Type B pancreatic cell (in vitro differentiated cells): ENCODE measurements around the gene MRPS31. TPM values are rescaled to one million over a fixed set of nuclear protein-coding genes. Genes with fewer than 3 reads are reported as not detected.
A peak's percentile ranks its signal among the peaks of the same experiment; 100 is the strongest.

ENCODE experiments used
- DNase-seq: peaks from one replicate; pipeline ENCODE4 v3.0.0; 2021; ENCODE audit warnings: mixed read lengths; ENCODE audit not compliant: unreplicated experiment; ENCODE audit errors: extremely low spot score
- H3K27ac Mint-ChIP-seq: 2 replicates; pipeline ENCODE4 v1.8.0; 2021; ENCODE audit warnings: mild to moderate bottlenecking, mixed read lengths
- H3K27me3 Mint-ChIP-seq: 2 replicates; pipeline ENCODE4 v1.8.0; 2021; ENCODE audit warnings: mixed read lengths
- H3K36me3 Mint-ChIP-seq: 2 replicates; pipeline ENCODE4 v1.8.0; 2021; ENCODE audit warnings: mixed read lengths
- H3K4me1 Mint-ChIP-seq: one replicate; pipeline ENCODE4 v1.8.0; 2021; ENCODE audit warnings: mixed read lengths; ENCODE audit not compliant: unreplicated experiment
- H3K4me3 Mint-ChIP-seq: 2 replicates; pipeline ENCODE4 v1.8.0; 2021; ENCODE audit warnings: mild to moderate bottlenecking, mixed read lengths
- H3K9me3 Mint-ChIP-seq: 2 replicates; pipeline ENCODE4 v1.8.0; 2021; ENCODE audit warnings: mixed read lengths
- total RNA-seq: library from RNA; stranded (reverse); gene quantifications from 2 replicates; pipeline ENCODE4 v1.2.1, GENCODE V29; 2021; ENCODE audit warnings: low replicate concordance
- TF ChIP-seq, protein P1 (sequence below): fragments of 200-600 bp; sonication (generic); conservative IDR thresholded peaks from 2 replicates; pipeline ENCODE4 v1.5.0; 2021; ENCODE audit warnings: antibody characterized with exemption, mild to moderate bottlenecking

MRPS31 gene
- total RNA-seq, 1 donor from 2014 or later = 33.6 TPM

DNA sequence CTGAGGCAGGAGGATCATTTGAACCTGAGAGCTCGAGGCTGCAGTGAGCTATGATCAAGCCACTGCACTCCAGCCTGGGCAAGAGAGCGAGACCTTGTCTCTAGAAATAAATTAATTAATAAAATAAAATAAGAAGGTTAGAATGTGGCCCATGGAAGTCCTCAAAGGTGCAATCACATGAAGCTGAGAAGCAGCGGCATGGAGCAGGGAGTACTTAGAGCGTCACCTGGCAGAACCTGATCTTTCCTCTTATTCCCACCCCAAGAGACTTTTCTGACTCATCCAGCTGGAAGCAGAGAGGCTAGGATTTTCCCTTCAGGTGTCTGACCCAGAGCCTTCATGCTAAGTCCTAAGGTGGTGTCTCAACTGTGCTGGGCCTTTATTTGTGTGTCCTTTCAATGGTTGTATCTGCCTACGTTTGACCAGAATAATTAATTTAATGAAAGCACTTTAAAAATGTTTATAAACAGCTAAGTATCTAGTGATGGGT is 8.9 kb upstream of the MRPS31 start:
- DNase-seq = no peak
- Mint-ChIP-seq H3K36me3 (no peaks in the 10 kb centered on the region), H3K4me3 (no peak overlapping the region), H3K4me1 (peaks cover 9% of the 10 kb centered on the region), H3K27me3 (no peaks in the 10 kb centered on the region), H3K9me3 (no peaks in the 10 kb centered on the region), H3K27ac (no peak overlapping the region)
- TF ChIP-seq, protein P1, sequence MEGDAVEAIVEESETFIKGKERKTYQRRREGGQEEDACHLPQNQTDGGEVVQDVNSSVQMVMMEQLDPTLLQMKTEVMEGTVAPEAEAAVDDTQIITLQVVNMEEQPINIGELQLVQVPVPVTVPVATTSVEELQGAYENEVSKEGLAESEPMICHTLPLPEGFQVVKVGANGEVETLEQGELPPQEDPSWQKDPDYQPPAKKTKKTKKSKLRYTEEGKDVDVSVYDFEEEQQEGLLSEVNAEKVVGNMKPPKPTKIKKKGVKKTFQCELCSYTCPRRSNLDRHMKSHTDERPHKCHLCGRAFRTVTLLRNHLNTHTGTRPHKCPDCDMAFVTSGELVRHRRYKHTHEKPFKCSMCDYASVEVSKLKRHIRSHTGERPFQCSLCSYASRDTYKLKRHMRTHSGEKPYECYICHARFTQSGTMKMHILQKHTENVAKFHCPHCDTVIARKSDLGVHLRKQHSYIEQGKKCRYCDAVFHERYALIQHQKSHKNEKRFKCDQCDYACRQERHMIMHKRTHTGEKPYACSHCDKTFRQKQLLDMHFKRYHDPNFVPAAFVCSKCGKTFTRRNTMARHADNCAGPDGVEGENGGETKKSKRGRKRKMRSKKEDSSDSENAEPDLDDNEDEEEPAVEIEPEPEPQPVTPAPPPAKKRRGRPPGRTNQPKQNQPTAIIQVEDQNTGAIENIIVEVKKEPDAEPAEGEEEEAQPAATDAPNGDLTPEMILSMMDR = no peak

DNA sequence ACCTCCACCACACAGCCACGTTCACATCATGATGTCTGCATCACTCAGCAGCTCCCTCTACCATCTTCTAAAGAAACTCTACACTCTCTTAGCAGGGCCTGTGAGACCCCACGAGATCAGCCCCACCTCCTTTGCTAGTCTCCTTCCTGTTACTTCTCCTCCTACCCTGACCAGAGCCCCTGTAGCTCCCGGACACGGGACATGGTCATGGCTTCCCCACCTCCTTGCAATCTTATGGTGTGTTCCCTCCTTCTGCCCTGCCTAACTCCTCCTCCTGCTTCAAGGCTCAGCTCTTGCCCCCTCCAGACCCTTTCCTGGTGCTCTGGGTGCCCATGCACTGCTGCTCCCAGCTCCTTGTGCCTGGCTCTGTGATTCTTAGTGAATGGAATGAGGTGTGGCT is 8.1 kb upstream of the MRPS31 start:
- Mint-ChIP-seq H3K4me1 (peaks cover 9% of the 10 kb centered on the region), H3K4me3 (no peak overlapping the region), H3K36me3 (no peaks in the 10 kb centered on the region), H3K9me3 (no peaks in the 10 kb centered on the region), H3K27me3 (no peaks in the 10 kb centered on the region), H3K27ac (no peak overlapping the region)
- TF ChIP-seq, protein P1 = no peak
- no peak for DNase-seq

DNA sequence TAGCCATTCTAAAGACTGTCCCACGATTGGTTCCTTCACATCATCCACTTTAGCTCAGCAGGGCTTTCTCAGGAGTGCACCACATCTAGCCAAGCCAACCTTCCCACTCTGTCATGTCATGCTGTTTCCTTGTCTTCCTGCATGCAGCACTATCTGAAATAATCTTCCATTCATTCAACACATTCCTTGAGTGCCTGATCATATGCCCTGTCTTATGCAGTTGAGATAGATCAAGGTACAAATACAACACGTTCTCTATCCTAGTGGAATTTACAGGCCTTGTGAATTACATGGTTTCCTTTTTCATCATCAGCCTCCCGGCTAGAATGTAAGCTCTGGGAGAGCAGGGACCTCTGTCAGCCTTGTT is 6.8 kb upstream of the MRPS31 start:
- peaks cover 9% of the 10 kb centered on the region for H3K4me1 Mint-ChIP-seq
- no peak overlapping the region for H3K27ac Mint-ChIP-seq
- peak overlapping the region; percentile 26 for H3K4me3 Mint-ChIP-seq
- DNase-seq = no peak
- H3K27me3 Mint-ChIP-seq = no peaks in the 10 kb centered on the region
- H3K9me3 Mint-ChIP-seq = no peaks in the 10 kb centered on the region
- TF ChIP-seq, protein P1 = no peak
- H3K36me3 Mint-ChIP-seq = no peaks in the 10 kb centered on the region

DNA sequence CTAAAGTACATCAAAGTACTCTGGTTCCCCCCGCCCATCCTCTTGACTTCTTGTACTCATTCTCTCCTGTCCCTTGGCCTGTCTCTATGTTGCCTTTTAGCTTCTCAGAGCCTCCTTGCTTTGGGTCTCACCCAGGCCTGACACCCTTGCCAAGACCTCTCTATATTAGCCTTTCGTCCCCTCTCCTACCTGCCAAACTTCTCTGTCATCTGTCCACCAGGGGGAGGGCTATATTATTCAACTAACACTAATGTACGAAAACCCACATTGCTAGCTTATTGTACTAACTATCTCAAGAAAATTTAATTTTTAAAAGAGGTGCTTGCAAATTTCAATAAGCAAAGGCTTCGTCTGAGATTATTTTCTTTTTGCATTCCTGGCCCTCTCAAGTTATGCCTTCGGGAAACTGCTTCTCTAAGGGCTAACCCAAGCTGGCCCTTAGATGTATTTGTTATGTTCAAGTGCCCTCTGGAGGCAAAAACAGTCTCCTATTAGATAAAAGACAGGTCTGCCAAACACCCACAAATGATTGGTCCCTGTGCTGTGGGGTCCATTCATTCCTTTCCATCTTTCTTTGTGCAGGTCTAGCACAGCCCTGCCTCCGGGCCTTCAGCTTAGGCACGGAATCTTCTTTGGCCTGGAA is 6.3 kb upstream of the MRPS31 start:
- H3K9me3 Mint-ChIP-seq = no peaks in the 10 kb centered on the region
- peak overlapping the region; percentile 26 for H3K27ac Mint-ChIP-seq
- no peak for DNase-seq
- TF ChIP-seq, protein P1 = peak; percentile 86
- peaks cover 9% of the 10 kb centered on the region for H3K4me1 Mint-ChIP-seq
- peak overlapping the region; percentile 56 for H3K4me3 Mint-ChIP-seq
- H3K27me3 Mint-ChIP-seq = no peaks in the 10 kb centered on the region
- no peaks in the 10 kb centered on the region for H3K36me3 Mint-ChIP-seq

DNA sequence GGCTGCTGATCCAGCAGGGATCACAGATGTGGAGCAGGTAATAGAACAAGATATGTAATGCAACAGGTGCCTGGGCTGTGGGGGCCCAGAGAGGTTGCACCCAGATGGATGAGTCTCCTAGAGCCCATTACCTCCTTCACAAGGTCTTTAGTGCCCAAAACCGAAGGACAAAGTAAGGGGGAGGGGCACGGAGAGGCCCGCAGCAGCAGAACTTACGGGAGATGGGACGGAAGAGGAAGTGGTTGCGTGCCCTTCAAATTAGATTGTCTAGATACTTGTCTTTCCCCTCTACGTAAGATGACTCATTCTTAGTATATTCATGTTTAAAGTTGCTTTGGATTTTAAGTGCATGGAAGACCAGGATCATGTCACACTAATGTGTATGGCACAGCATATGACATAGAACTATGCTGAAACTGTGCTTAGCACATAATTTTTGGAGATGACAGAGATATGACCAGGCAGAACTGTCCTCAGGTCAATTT is 5.7 kb upstream of the MRPS31 start:
- DNase-seq = no peak
- H3K4me1 Mint-ChIP-seq = peaks cover 9% of the 10 kb centered on the region
- H3K27ac Mint-ChIP-seq = peak overlapping the region; percentile 26
- no peaks in the 10 kb centered on the region for H3K9me3 Mint-ChIP-seq
- H3K4me3 Mint-ChIP-seq = no peak overlapping the region
- TF ChIP-seq, protein P1 = no peak
- no peaks in the 10 kb centered on the region for H3K36me3 Mint-ChIP-seq
- no peaks in the 10 kb centered on the region for H3K27me3 Mint-ChIP-seq
